ENCODE results near the gene DIP2B. TPM values are rescaled to one million over a fixed set of nuclear protein-coding genes. Genes with fewer than 3 reads are reported as not detected.
A peak's percentile ranks its signal among the peaks of the same experiment; 100 is the strongest.

Gene DIP2B
- total RNA-seq, 4 donors from 2014 or later = 31.1 to 57.2 (median 46.5) TPM

DNA sequence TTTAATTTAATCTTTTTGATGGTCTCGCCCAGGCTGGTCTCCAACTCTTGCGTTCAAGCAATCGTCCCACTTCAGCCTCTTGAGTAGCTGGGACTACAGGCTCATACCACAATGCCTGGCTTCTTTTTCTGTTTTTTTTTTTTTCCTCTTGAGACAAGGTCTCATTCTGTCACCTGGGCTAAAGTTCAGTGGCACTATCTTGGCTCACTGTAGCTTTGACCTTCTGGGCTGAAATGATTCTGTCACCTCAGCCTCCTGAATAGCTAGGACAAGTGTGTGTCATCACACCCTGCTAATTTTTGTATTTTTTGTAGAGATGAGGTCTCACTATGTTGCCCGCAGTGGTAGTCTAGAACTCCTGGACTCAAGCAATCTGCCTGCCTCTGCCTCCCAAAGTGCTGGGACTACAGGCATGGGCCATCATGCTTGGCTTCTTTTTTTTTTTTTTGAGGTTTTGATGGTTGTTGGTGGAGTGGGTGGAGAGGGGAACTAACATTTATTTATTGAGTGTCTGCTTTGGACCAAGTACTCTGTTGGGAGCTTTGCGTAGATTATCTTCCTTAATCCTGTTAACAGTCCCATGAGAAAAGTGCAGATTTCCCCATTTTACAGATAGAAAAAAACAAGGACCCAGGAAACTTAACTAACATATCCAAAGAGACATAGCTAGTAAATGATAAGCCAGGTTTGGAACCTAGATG is 102.0 kb downstream of the DIP2B start:
- Histone ChIP-seq H3K9me3 (no peaks in the 10 kb centered on the region), H3K4me3 (no peak overlapping the region), H3K27me3 (no peaks in the 10 kb centered on the region), H3K4me1 (peaks cover 0 to 32% (median 13%) of the 10 kb centered on the region in 3 donors), H3K27ac (no peak overlapping the region), H3K36me3 (peaks cover 0 to under 1% (median 0%) of the 10 kb centered on the region in 3 donors)
- 87 to 94% methylated on average over 5 of the region's 5 CpGs for WGBS, 2 donors
- no peak for TF ChIP-seq CTCF (IDR thresholded peaks at IDR 0.05)
- no peak for TF ChIP-seq POLR2A (IDR thresholded peaks at IDR 0.05)
- no peak for DNase-seq
- intact Hi-C loops (cut with DNase I) = no loop called here

- no peak for DNase-seq
- TF ChIP-seq POLR2A (IDR thresholded peaks at IDR 0.05) (no peak), CTCF (IDR thresholded peaks at IDR 0.05) (no peak)
- WGBS, 2 donors = 88 to 91% methylated on average over 3 of the region's 3 CpGs
- Histone ChIP-seq H3K9me3 (no peaks in the 10 kb centered on the region), H3K27me3 (no peaks in the 10 kb centered on the region), H3K36me3 (peaks cover 0 to 5% (median 0%) of the 10 kb centered on the region in 3 donors), H3K4me1 (peaks cover under 1 to 41% (median 14%) of the 10 kb centered on the region in 3 donors), H3K4me3 (no peak overlapping the region), H3K27ac (no peak overlapping the region)
- intact Hi-C loops (cut with DNase I) = no loop called here
Observed at GRCh38 chr12:50609292-50609874, 104.6 kb downstream of the DIP2B start.

- intact Hi-C loops (cut with DNase I) = no loop called here
- WGBS, 2 donors = 80% methylated on average over 1 of the region's 1 CpG; no CpG with 5 or more reads in 1 of the 2 donors
- TF ChIP-seq CTCF (IDR thresholded peaks at IDR 0.05) (no peak), POLR2A (IDR thresholded peaks at IDR 0.05) (no peak)
- DNase-seq = no peak
- Histone ChIP-seq H3K9me3 (no peaks in the 10 kb centered on the region), H3K27ac (no peak overlapping the region), H3K36me3 (peaks cover 0 to 5% (median 0%) of the 10 kb centered on the region in 3 donors), H3K4me3 (no peak overlapping the region), H3K27me3 (no peaks in the 10 kb centered on the region), H3K4me1 (peaks cover 7 to 43% (median 20%) of the 10 kb centered on the region in 3 donors)
Observed at GRCh38 chr12:50610171-50610570, 105.4 kb downstream of the DIP2B start.

- WGBS, 2 donors = 65 to 70% methylated on average over 10 of the region's 10 CpGs
- peaks cover 13 to 53% (median 22%) of the 10 kb centered on the region in 3 donors for H3K4me1 ChIP-seq
- TF ChIP-seq CTCF (IDR thresholded peaks at IDR 0.05) = no peak
- TF ChIP-seq POLR2A (IDR thresholded peaks at IDR 0.05) = no peak
- peaks cover 0 to 5% (median 0%) of the 10 kb centered on the region in 3 donors for H3K36me3 ChIP-seq
- H3K27ac ChIP-seq = peak overlapping the region in 2 of 4 donors; percentile 27
- no peaks in the 10 kb centered on the region for H3K27me3 ChIP-seq
- DNase-seq = no peak
- intact Hi-C loops (cut with DNase I) = no loop called here
- H3K4me3 ChIP-seq = no peak overlapping the region
- H3K9me3 ChIP-seq = no peaks in the 10 kb centered on the region
Observed at GRCh38 chr12:50611021-50611744, 106.4 kb downstream of the DIP2B start.

DNA sequence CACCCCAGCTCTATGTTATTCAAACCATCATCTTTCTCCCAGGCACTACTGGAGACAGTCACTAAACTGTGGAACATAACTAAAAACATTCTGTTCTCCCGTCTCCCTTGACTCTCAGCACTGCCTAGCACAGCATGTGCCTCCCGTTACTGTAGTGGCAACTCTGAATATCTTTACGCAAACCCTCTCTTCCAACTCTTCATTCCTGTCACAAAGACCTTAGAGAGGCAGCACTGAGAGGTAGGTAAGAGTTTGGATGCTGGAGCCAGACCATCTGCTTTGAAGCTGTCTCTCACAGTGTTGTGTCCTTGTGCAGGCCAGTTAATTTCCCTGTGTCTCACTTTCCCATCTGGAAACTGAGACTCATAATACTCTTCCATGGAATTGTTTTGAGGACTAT is 108.1 kb downstream of the DIP2B start:
- no peaks in the 10 kb centered on the region for H3K27me3 ChIP-seq
- no peak for DNase-seq
- H3K9me3 ChIP-seq = no peaks in the 10 kb centered on the region
- H3K27ac ChIP-seq = peak overlapping the region in 2 of 4 donors; percentile 75 to 82
- no peak overlapping the region for H3K4me3 ChIP-seq
- H3K36me3 ChIP-seq = peaks cover 0 to 5% (median 0%) of the 10 kb centered on the region in 3 donors
- 92 to 93% methylated on average over 3 of the region's 3 CpGs for WGBS, 2 donors
- intact Hi-C loops (cut with DNase I) = no loop called here
- TF ChIP-seq POLR2A (IDR thresholded peaks at IDR 0.05) = no peak
- TF ChIP-seq CTCF (IDR thresholded peaks at IDR 0.05) = no peak
- peaks cover 20 to 70% (median 30%) of the 10 kb centered on the region in 3 donors for H3K4me1 ChIP-seq
